GM21619 (cell line): ENCODE measurements around the gene SNX32.
"Not testable (repeated sequence)": the region's sequence is repeated elsewhere in the genome, so short reads cannot be mapped to it uniquely, and the experiment has no call there.

Experiments
- ATAC-seq: cut with Tn5 transposase; IDR thresholded peaks from one replicate; pipeline ENCODE4 v1.9.1; 2021; ENCODE audit not compliant: unreplicated experiment

Gene SNX32

GRCh38 chr11:65822776-65823528 lies 10.8 kb upstream of the SNX32 start:
- no peak for ATAC-seq

GRCh38 chr11:65826984-65827735 lies 6.6 kb upstream of the SNX32 start:
- ATAC-seq, result no peak

GRCh38 chr11:65829459-65829858 lies 4.3 kb upstream of the SNX32 start:
- ATAC-seq, result no peak

GRCh38 chr11:65832231-65832630 lies 1.5 kb upstream of the SNX32 start:
- ATAC-seq, result not testable (repeated sequence)

GRCh38 chr11:65834202-65834601 lies 439 bp downstream of the SNX32 start:
- no peak for ATAC-seq

GRCh38 chr11:65842144-65842543 lies 8.4 kb downstream of the SNX32 start:
- no peak for ATAC-seq

GRCh38 chr11:65843811-65844210 lies 10.0 kb downstream of the SNX32 start:
- ATAC-seq, result no peak

GRCh38 chr11:65844231-65844872 lies 10.6 kb downstream of the SNX32 start:
- ATAC-seq, result no peak

GRCh38 chr11:65847746-65848145 lies 14.0 kb downstream of the SNX32 start:
- no peak for ATAC-seq

GRCh38 chr11:65848693-65849092 lies 14.9 kb downstream of the SNX32 start:
- not testable (repeated sequence) for ATAC-seq

- no peak for ATAC-seq
Observed at GRCh38 chr11:65849366-65849765, 15.6 kb downstream of the SNX32 start.

- no peak for ATAC-seq
Observed at GRCh38 chr11:65849771-65850216, 16.0 kb downstream of the SNX32 start.

- no peak for ATAC-seq
Observed at GRCh38 chr11:65850217-65851082, 16.7 kb downstream of the SNX32 start.

- no peak for ATAC-seq
Observed at GRCh38 chr11:65851083-65851579, 17.4 kb downstream of the SNX32 start.

GRCh38 chr11:65851811-65852507 lies 18.2 kb downstream of the SNX32 start:
- ATAC-seq, result no peak

GRCh38 chr11:65852508-65853245 lies 18.9 kb downstream of the SNX32 start:
- ATAC-seq, result no peak

GRCh38 chr11:65853246-65853979 lies 19.6 kb downstream of the SNX32 start:
- no peak for ATAC-seq

- no peak for ATAC-seq
Observed at GRCh38 chr11:65854161-65854592, 20.4 kb downstream of the SNX32 start.
